GM12874 (cell line): Measurements from ENCODE around the gene IGF1.

Experiments
- CTCF ChIP-seq: IDR thresholded peaks from 2 replicates; pipeline ENCODE4 v1.5.1; 2011; ENCODE audit warnings: low read depth, mild to moderate bottlenecking, control low read depth, low read length, moderate library complexity; ENCODE audit not compliant: insufficient read depth

Gene IGF1

GRCh38 chr12:102433304-102433703 lies 47.1 kb downstream of the IGF1 start:
- no peak for TF ChIP-seq CTCF

- no peak for TF ChIP-seq CTCF
Measured at GRCh38 chr12:102430661-102431060, 49.7 kb downstream of the IGF1 start.

GRCh38 chr12:102429211-102430154 lies 50.9 kb downstream of the IGF1 start:
- TF ChIP-seq CTCF: no peak

GRCh38 chr12:102427543-102427941 lies 52.8 kb downstream of the IGF1 start:
- no peak for TF ChIP-seq CTCF

GRCh38 chr12:102426599-102427542 lies 53.5 kb downstream of the IGF1 start:
- no peak for TF ChIP-seq CTCF

- TF ChIP-seq CTCF: no peak
Measured at GRCh38 chr12:102425109-102426039, 55.0 kb downstream of the IGF1 start.

- TF ChIP-seq CTCF: no peak
Measured at GRCh38 chr12:102423462-102423861, 56.9 kb downstream of the IGF1 start.
